ENCODE measurements around the gene OXNAD1.

- TF ChIP-seq GTF2F1 (IDR thresholded peaks at IDR 0.05; ENCODE audit: low read length) (no peak), SP4 (CRISPR knock-in tag; IDR thresholded peaks at IDR 0.05) (no peak), CHD2 (IDR thresholded peaks at IDR 0.05; ENCODE audit: low read depth, low read length) (no peak), CTCF (CRISPR knock-in tag; IDR thresholded peaks at IDR 0.05) (no peak)
Observed at GRCh38 chr3:16300881-16301359, 35.9 kb downstream of the OXNAD1 start.

Measured in HepG2 (cell line).